22Rv1 (cell line): ENCODE measurements around the gene OR10D3.

ENCODE experiments used
- H3K27ac ChIP-seq: fragments of 450-650 bp; 2 replicates; pipeline ENCODE4 v1.5.1; 2017
- ZFX ChIP-seq: fragments of 450-650 bp; IDR thresholded peaks from 2 replicates; pipeline ENCODE4 v1.6.1; 2017; ENCODE audit warnings: antibody characterized with exemption, borderline replicate concordance
- TF ChIP-seq, protein P1 (sequence below): fragments of 450-650 bp; IDR thresholded peaks from 2 replicates; pipeline ENCODE4 v1.5.1; 2017; ENCODE audit warnings: mild to moderate bottlenecking

The OR10D3 gene, protein sequence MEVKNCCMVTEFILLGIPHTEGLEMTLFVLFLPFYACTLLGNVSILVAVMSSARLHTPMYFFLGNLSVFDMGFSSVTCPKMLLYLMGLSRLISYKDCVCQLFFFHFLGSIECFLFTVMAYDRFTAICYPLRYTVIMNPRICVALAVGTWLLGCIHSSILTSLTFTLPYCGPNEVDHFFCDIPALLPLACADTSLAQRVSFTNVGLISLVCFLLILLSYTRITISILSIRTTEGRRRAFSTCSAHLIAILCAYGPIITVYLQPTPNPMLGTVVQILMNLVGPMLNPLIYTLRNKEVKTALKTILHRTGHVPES

DNA sequence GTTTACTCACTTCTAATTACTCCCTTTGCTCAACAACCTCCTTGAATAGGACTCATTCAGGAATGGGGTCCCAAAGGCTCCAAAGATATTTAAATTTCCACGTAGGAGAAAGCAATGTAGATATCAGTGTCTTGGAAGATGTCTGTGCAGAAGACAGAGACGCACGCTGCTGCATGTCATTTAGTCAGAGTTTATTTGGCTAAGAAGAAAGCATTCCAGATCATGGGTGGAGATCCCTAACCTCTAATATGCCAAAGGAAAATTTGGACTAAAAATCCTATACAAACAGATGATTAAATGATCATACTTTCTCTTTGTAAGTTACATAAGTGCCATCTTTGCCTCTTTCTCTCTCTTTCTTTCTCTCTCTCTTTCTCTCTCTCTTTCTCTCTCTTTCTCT is at the start of gene OR10D3:
Gene OR10D3 (plus strand): TSS at position 278 of the 400 bp plus-strand sequence. CDS start 1,925 bp downstream, outside the sequence.
- H3K27ac ChIP-seq, result no peak within 1 kb of the TSS
- TF ChIP-seq ZFX, result no peak
- TF ChIP-seq, protein P1, sequence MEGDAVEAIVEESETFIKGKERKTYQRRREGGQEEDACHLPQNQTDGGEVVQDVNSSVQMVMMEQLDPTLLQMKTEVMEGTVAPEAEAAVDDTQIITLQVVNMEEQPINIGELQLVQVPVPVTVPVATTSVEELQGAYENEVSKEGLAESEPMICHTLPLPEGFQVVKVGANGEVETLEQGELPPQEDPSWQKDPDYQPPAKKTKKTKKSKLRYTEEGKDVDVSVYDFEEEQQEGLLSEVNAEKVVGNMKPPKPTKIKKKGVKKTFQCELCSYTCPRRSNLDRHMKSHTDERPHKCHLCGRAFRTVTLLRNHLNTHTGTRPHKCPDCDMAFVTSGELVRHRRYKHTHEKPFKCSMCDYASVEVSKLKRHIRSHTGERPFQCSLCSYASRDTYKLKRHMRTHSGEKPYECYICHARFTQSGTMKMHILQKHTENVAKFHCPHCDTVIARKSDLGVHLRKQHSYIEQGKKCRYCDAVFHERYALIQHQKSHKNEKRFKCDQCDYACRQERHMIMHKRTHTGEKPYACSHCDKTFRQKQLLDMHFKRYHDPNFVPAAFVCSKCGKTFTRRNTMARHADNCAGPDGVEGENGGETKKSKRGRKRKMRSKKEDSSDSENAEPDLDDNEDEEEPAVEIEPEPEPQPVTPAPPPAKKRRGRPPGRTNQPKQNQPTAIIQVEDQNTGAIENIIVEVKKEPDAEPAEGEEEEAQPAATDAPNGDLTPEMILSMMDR, result no peak

GRCh38 chr11:124143034-124143433 is 40.1 kb upstream of the OR10D3 start:
- TF ChIP-seq, protein P1, result no peak
- no peak for TF ChIP-seq ZFX
- no peak overlapping the region for H3K27ac ChIP-seq

GRCh38 chr11:124147951-124148350 is 35.2 kb upstream of the OR10D3 start:
- TF ChIP-seq, protein P1, result no peak
- TF ChIP-seq ZFX, result no peak
- H3K27ac ChIP-seq, result no peak overlapping the region

GRCh38 chr11:124150684-124151083 is 32.5 kb upstream of the OR10D3 start:
- TF ChIP-seq, protein P1, result no peak
- no peak for TF ChIP-seq ZFX
- H3K27ac ChIP-seq, result no peak overlapping the region

DNA sequence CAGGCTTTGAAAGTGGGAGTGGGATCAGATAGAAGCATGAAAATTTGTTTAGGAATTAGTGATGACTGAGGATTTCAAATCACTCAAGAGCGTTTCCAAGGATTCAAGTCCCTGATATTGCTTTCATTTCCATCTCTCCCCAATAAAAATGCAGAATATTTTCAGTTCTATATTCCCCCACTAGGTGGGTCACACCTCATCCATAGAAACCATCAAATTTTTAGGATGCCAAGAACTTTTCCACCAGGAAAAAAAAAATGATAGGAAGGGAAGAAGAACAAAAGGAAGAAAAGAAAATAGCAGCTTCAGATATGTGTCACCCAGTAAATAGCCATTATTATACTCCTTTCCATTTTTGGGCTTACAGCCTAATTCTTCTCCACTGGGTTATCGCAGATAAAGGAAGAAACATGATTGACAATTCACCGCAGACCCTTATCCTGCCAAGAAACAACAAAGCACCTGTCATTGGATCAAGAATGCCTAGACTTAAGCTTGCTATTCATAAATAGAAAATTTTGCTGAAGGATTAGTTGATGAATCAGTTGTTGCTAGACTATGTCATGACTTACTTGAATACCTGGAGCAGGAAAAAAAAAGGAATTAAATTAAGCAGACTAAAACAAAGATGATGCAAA is 30.3 kb upstream of the OR10D3 start:
- TF ChIP-seq ZFX, result no peak
- TF ChIP-seq, protein P1, result no peak
- H3K27ac ChIP-seq, result no peak overlapping the region

DNA sequence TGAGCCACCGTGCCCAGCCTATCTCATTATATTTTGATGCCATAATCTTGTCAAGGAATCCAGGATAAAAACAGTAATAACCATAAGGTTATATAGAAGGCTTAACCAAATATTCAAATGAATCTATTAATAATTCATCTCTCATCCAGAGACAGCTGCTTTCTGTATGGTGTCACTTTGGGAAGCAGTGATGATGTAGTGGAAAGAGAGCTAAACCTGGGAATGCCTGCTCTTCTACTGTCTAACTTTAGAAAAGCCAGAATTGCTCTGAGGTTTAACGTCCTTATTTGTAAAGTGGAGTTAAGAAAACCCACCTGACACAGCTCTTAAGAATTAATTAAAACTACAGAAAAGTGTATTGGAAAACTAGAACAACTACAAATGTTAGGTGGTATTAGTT is 29.3 kb upstream of the OR10D3 start:
- no peak for TF ChIP-seq ZFX
- TF ChIP-seq, protein P1, result no peak
- no peak overlapping the region for H3K27ac ChIP-seq

GRCh38 chr11:124159481-124159880 is 23.7 kb upstream of the OR10D3 start:
- TF ChIP-seq, protein P1, result no peak
- TF ChIP-seq ZFX, result no peak
- H3K27ac ChIP-seq, result no peak overlapping the region
